ENCODE measurements around the gene PAEP.

GRCh38 chr9:135591506-135592330, 30.2 kb downstream of the PAEP start:
- TF ChIP-seq EZH2phosphoT487 (IDR thresholded peaks at IDR 0.05; ENCODE audit: insufficient read depth, low read depth), result no peak
- TF ChIP-seq EZH2 (IDR thresholded peaks at IDR 0.05; ENCODE audit: insufficient read depth, poor library complexity, severe bottlenecking), result no peak

All from GM23248 (cell line).